Measurements from ENCODE around the gene FAM110A. TPM values are rescaled to one million over a fixed set of nuclear protein-coding genes. Genes with fewer than 3 reads are reported as not detected.
A peak's percentile ranks its signal among the peaks of the same experiment; 100 is the strongest.

Gene FAM110A
- total and polyA plus RNA-seq, 2 donors (not counting 1 experiment from before 2014, with no cell fraction given) = 15.6 to 18.4 TPM

GRCh38 chr20:831956-832355 lies 1.6 kb upstream of the FAM110A start:
- 100% methylated on average over 3 of the region's 3 CpGs for WGBS (ENCODE audit: insufficient coverage)
- Mint-ChIP-seq H3K27ac (no peak overlapping the region), H3K4me3 (no peak overlapping the region), H3K27me3 (no peaks in the 10 kb centered on the region), H3K9me3 (ENCODE audit: insufficient read depth) (no peaks in the 10 kb centered on the region), H3K4me1 (peaks cover 29% of the 10 kb centered on the region)
- POLR2A ChIA-PET = no interaction called here
- Histone ChIP-seq H4K20me1 (ENCODE audit: control insufficient read depth, insufficient read depth, low read length, poor library complexity, severe bottlenecking) (no peaks in the 10 kb centered on the region), H3K4me3 (ENCODE audit: control extremely low read depth in 1 of 5, extremely low read depth in 1 of 5, insufficient read depth in 1 of 5, low read depth in 2 of 5, low read length in 4 of 5) (no peak overlapping the region), H2AFZ (ENCODE audit: insufficient read depth, low read depth, low read length, poor library complexity, severe bottlenecking) (no peak overlapping the region), H3K9ac (ENCODE audit: low read length) (no peak overlapping the region), H3K79me2 (ENCODE audit: control insufficient read depth, insufficient read depth, low read length) (peaks cover 31% of the 10 kb centered on the region), H3K27me3 (replicated peaks in 1 of 4; ENCODE audit: control extremely low read depth in 1 of 4, control insufficient read depth in 3 of 4, insufficient read depth in 4 of 4, low read length in 3 of 4) (no peaks in the 10 kb centered on the region), H3K9me3 (ENCODE audit: control extremely low read depth in 1 of 3, control insufficient read depth in 2 of 3, insufficient read depth in 1 of 3, low read length in 2 of 3) (no peaks in the 10 kb centered on the region), H3K36me3 (replicated peaks in 1 of 2; ENCODE audit: control extremely low read depth in 1 of 2, control insufficient read depth in 1 of 2, extremely low read depth in 1 of 2, insufficient read depth in 2 of 2, low read length in 1 of 2) (no peaks in the 10 kb centered on the region), H3K4me2 (replicated peaks; ENCODE audit: low read depth, low read length, poor library complexity, severe bottlenecking) (no peak overlapping the region), H3K4me1 (ENCODE audit: control insufficient read depth in 2 of 2, insufficient read depth in 2 of 2, low read length in 2 of 2) (peaks cover 25 to 27% of the 10 kb centered on the region in 2 donors), H3K27ac (ENCODE audit: low read length in 2 of 2) (no peak overlapping the region)
- CTCF ChIA-PET = interaction anchor here (1.6 to 7.2 kb wide), 4 partner anchors 14 to 382 kb away, joined by 4 to 59 read pairs (median 38); no protein-coding TSS in a partner anchor
- DNase-seq (no peak), ATAC-seq (ENCODE audit: low read depth) (no peak)
- TF ChIP-seq EZH2 (IDR thresholded peaks at IDR 0.05; ENCODE audit: borderline replicate concordance, insufficient read depth, low read depth, low read length, poor library complexity, severe bottlenecking) (no peak), CTCF (IDR thresholded peaks at IDR 0.05) (no peak)
- intact Hi-C loops (cut with micrococcal nuclease) = loop anchor here (2.0 to 5.0 kb wide), 5 partner anchors 179 to 1270 kb away; partner anchors contain the start of genes NSFL1C, PSMF1, SRXN1 and STK35

- peaks cover 10% of the 10 kb centered on the region for H4K20me1 ChIP-seq (ENCODE audit: control insufficient read depth, insufficient read depth, low read length, poor library complexity, severe bottlenecking)
- intact Hi-C loops (cut with micrococcal nuclease) = loop anchor here (1.0 to 5.0 kb wide), 6 partner anchors 11 to 1269 kb away; partner anchors contain the start of genes NSFL1C, PSMF1, SRXN1 and STK35
- no peaks in the 10 kb centered on the region for H3K27me3 ChIP-seq (replicated peaks in 1 of 4; ENCODE audit: control extremely low read depth in 1 of 4, control insufficient read depth in 3 of 4, insufficient read depth in 4 of 4, low read length in 3 of 4)
- no peak for TF ChIP-seq EZH2 (IDR thresholded peaks at IDR 0.05; ENCODE audit: borderline replicate concordance, insufficient read depth, low read depth, low read length, poor library complexity, severe bottlenecking)
- H3K4me1 ChIP-seq (ENCODE audit: control insufficient read depth in 2 of 2, insufficient read depth in 2 of 2, low read length in 2 of 2) = peaks cover 31% of the 10 kb centered on the region in 2 donors
- peak overlapping the region; percentile 86 for H3K9ac ChIP-seq (ENCODE audit: low read length)
- ATAC-seq (ENCODE audit: low read depth) = no peak
- H3K4me3 ChIP-seq (ENCODE audit: control extremely low read depth in 1 of 5, extremely low read depth in 1 of 5, insufficient read depth in 1 of 5, low read depth in 2 of 5, low read length in 4 of 5) = peak overlapping the region; percentile 26 to 95 (median 88)
- H3K9me3 Mint-ChIP-seq (ENCODE audit: insufficient read depth) = no peaks in the 10 kb centered on the region
- peak overlapping the region; percentile 96 for H3K4me2 ChIP-seq (replicated peaks; ENCODE audit: low read depth, low read length, poor library complexity, severe bottlenecking)
- H3K27ac ChIP-seq (ENCODE audit: low read length in 2 of 2) = peak overlapping the region; percentile 81 to 96
- H2AFZ ChIP-seq (ENCODE audit: insufficient read depth, low read depth, low read length, poor library complexity, severe bottlenecking) = peak overlapping the region; percentile 85
- H3K27me3 Mint-ChIP-seq = no peaks in the 10 kb centered on the region
- WGBS (ENCODE audit: insufficient coverage) = 0% methylated on average over 2 of the region's 4 CpGs
- CTCF ChIA-PET = interaction anchor here (0.7 to 7.2 kb wide), 7 partner anchors 8 to 380 kb away, joined by 3 to 59 read pairs (median 4); no protein-coding TSS in a partner anchor
- peaks cover 43% of the 10 kb centered on the region for H3K79me2 ChIP-seq (ENCODE audit: control insufficient read depth, insufficient read depth, low read length)
- H3K9me3 ChIP-seq (ENCODE audit: control extremely low read depth in 1 of 3, control insufficient read depth in 2 of 3, insufficient read depth in 1 of 3, low read length in 2 of 3) = peaks cover 0 to 5% (median 0%) of the 10 kb centered on the region in 3 donors
- H3K27ac Mint-ChIP-seq = peak overlapping the region; percentile 42
- H3K4me3 Mint-ChIP-seq = peak overlapping the region; percentile 81
- POLR2A ChIA-PET = interaction anchor here (0.6 to 2.3 kb wide), 6 partner anchors 10 to 1638 kb away, joined by 3 to 15 read pairs (median 6); partner anchors contain the start of genes NSFL1C, PSMF1 and SNRPB
- peaks cover 35% of the 10 kb centered on the region for H3K4me1 Mint-ChIP-seq
- peaks cover 0 to 2% of the 10 kb centered on the region in 2 experiments for H3K36me3 ChIP-seq (replicated peaks in 1 of 2; ENCODE audit: control extremely low read depth in 1 of 2, control insufficient read depth in 1 of 2, extremely low read depth in 1 of 2, insufficient read depth in 2 of 2, low read length in 1 of 2)
- no peak for DNase-seq
These were observed 430 bp upstream of the FAM110A start for GRCh38 chr20:833121-833449.

Data from B cell (primary cell).